Endothelial cell of umbilical vein (primary cell): ENCODE results near the gene NAT16. TPM values are rescaled to one million over a fixed set of nuclear protein-coding genes. Genes with fewer than 3 reads are reported as not detected.

Source experiments
- BruUV-seq: library from RNA; stranded (reverse); fragments of 400-500 nt; replicated peaks from 2 replicates; lab custom pipeline; 2021; lab: Mats Ljungman, UMichigan
- CTCF ChIA-PET: fragments of 300-600, 350-600 bp; sonication (Branson Sonifier 250); formaldehyde crosslinking; loops from one replicate; lab custom pipeline; 2021; ENCODE audit warnings: antibody characterized with exemption, inconsistent platforms; lab: Charles Lee
- POLR2A ChIA-PET: fragments of 300-600, 350-600 bp; sonication (Branson Sonifier 250); formaldehyde crosslinking; loops from one replicate; lab custom pipeline; 2021; ENCODE audit warnings: antibody characterized with exemption, inconsistent platforms; lab: Charles Lee
- DNase-seq: peaks from one replicate; pipeline ENCODE4 v3.0.0-alpha.2; 2011; ENCODE audit warnings: low read depth, low spot score
- FAIRE-seq: peaks from 2 replicates; lab custom pipeline; 2011; peaks lifted over from hg19 to GRCh38; lab: Jason Lieb, UNC
- H2AFZ ChIP-seq: 2 replicates; pipeline ENCODE4 v1.6.0; 2012; ENCODE audit warnings: low read depth, low read length, control low read depth, inconsistent platforms
- H3K27ac ChIP-seq: 2 replicates; pipeline ENCODE4 v1.5.1; 2011; ENCODE audit warnings: low read depth, mild to moderate bottlenecking, control low read depth, low read length, moderate library complexity; ENCODE audit not compliant: insufficient read depth
- H3K27me3 ChIP-seq, 2 experiments: 2 replicates each; pipeline versions ENCODE4 v1.6.0 to v1.6.1; 2011; ENCODE audit warnings: low read length in 2 of 2, mixed read lengths in 1 of 2; ENCODE audit not compliant: control insufficient read depth in 2 of 2, insufficient read depth in 2 of 2
- H3K36me3 ChIP-seq, 2 experiments: 2 replicates in 1 of 2; 3 replicates in 1 of 2; pipeline ENCODE4 v1.5.1; 2011; ENCODE audit warnings: low read length in 2 of 2, mild to moderate bottlenecking in 1 of 2, moderate library complexity in 1 of 2; ENCODE audit not compliant: control insufficient read depth in 2 of 2, insufficient read depth in 2 of 2; ENCODE audit errors: extremely low read depth in 1 of 2
- H3K4me1 ChIP-seq: 3 replicates; pipeline ENCODE4 v1.5.1; 2011; ENCODE audit warnings: mild to moderate bottlenecking, low read length; ENCODE audit not compliant: control insufficient read depth, insufficient read depth; ENCODE audit errors: extremely low read depth
- H3K4me2 ChIP-seq: 2 replicates; pipeline ENCODE4 v1.6.1; 2011; ENCODE audit warnings: low read length, control low read depth, mixed read lengths; ENCODE audit not compliant: insufficient read depth
- H3K4me3 ChIP-seq, 3 experiments: fragments of 200-600 bp in 1 of 3; sonication (generic), shearing (Covaris generic) in 1 of 3; replicated peaks in 1 of 3; 2 replicates each; pipeline ENCODE4 v1.5.1; 2011 to 2016; ENCODE audit warnings: control low read depth in 3 of 3, low read length in 3 of 3, mild to moderate bottlenecking in 2 of 3, inconsistent platforms in 1 of 3, low read depth in 1 of 3, moderate library complexity in 1 of 3; ENCODE audit not compliant: insufficient read depth in 1 of 3
- H3K79me2 ChIP-seq: 2 replicates; pipeline ENCODE4 v1.6.0; 2012; ENCODE audit warnings: low read length, inconsistent platforms; ENCODE audit not compliant: control insufficient read depth, insufficient read depth
- H3K9ac ChIP-seq: replicated peaks from 2 replicates; pipeline ENCODE3; 2011; ENCODE audit warnings: low read length, control low read depth; ENCODE audit not compliant: insufficient read depth; ENCODE audit errors: extremely low read depth
- H3K9me1 ChIP-seq: replicated peaks from 3 replicates; pipeline ENCODE4 v1.6.0; 2011; ENCODE audit warnings: mild to moderate bottlenecking, low read length; ENCODE audit not compliant: control insufficient read depth, insufficient read depth; ENCODE audit errors: extremely low read depth
- H3K9me3 ChIP-seq: replicated peaks from 2 replicates; pipeline ENCODE4 v1.5.1; 2012; ENCODE audit warnings: low read length, inconsistent platforms; ENCODE audit not compliant: control insufficient read depth, insufficient read depth
- H4K20me1 ChIP-seq: replicated peaks from 2 replicates; pipeline ENCODE3; 2011; ENCODE audit warnings: mild to moderate bottlenecking, low read length; ENCODE audit not compliant: control insufficient read depth, insufficient read depth; ENCODE audit errors: extremely low read depth
- EZH2 ChIP-seq: IDR thresholded peaks from 2 replicates; pipeline ENCODE4 v1.6.1; 2012; ENCODE audit warnings: borderline replicate concordance, low read depth, mild to moderate bottlenecking, moderate library complexity, low read length, inconsistent platforms; ENCODE audit not compliant: severe bottlenecking
- FOS ChIP-seq: IDR thresholded peaks from 2 replicates; pipeline ENCODE4 v1.6.1; 2011; ENCODE audit warnings: mild to moderate bottlenecking, low read length, moderate library complexity, borderline replicate concordance; ENCODE audit not compliant: insufficient read depth
- GATA2 ChIP-seq: IDR thresholded peaks from 2 replicates; pipeline ENCODE4 v1.7.0; 2011; ENCODE audit warnings: low read depth, mild to moderate bottlenecking, moderate library complexity, mixed read lengths, low read length; ENCODE audit not compliant: insufficient read length, insufficient read depth
- MAX ChIP-seq: IDR thresholded peaks from 2 replicates; pipeline ENCODE4 v1.6.1; 2011; ENCODE audit not compliant: insufficient read depth, insufficient read length
- POLR2A ChIP-seq: IDR thresholded peaks from 2 replicates; pipeline ENCODE4 v1.6.1; 2012; ENCODE audit warnings: low read depth, mild to moderate bottlenecking, control low read depth, low read length
- POLR2AphosphoS5 ChIP-seq: IDR thresholded peaks from 2 replicates; pipeline ENCODE4 v1.6.1; 2012; ENCODE audit warnings: low read depth, mild to moderate bottlenecking, control low read depth, low read length, moderate library complexity; ENCODE audit not compliant: insufficient read depth
- dilution Hi-C: fragments of 300-500 bp; cut with MboI; formaldehyde crosslinking; loops from one replicate; pipeline ENCODE4 v1.15.0; 2019; ENCODE audit warnings: low sequenced_read_pairs; ENCODE audit not compliant: extremely low pct_ligation_motif_present
- intact Hi-C: fragments of 100-400 bp; cut with micrococcal nuclease; formaldehyde crosslinking; loops from one replicate; pipeline ENCODE4 v1.10.0; 2022
- polyA plus RNA-seq, 4 experiments: library from polyadenylated mRNA; depleted of rRNA in 3 of 4; stranded (reverse) in 3 of 4; unstranded in 1 of 4; fragments of >200 nt; gene quantifications; 2 replicates each; pipeline versions ENCODE4 v1.2.1 to v1.2.3, GENCODE V29; 2011 to 2012; ENCODE audit warnings: missing spikeins in 1 of 4
- total RNA-seq: library from RNA; stranded (reverse); gene quantifications from 2 replicates; pipeline ENCODE4 v1.2.3, GENCODE V29; 2021

The NAT16 gene
- total and polyA plus RNA-seq, 2 donors (not counting 3 experiments of a cell fraction or from before 2014, with no cell fraction given), result not detected

GRCh38 chr7:101137651-101138212, 42.4 kb downstream of the NAT16 start:
- ChIA-PET POLR2A (interaction anchor here (1.0 to 4.8 kb wide), 5 partner anchors 11 to 60 kb away, joined by 3 to 27 read pairs (median 10); partner anchors contain the start of gene SERPINE1), CTCF (interaction anchor here (1.1 to 2.8 kb wide), 10 partner anchors 12 to 106 kb away, joined by 3 to 19 read pairs (median 6); partner anchors contain the start of genes SERPINE1 and TRIM56)
- peak overlapping the region; percentile 30 for H3K27ac ChIP-seq
- intact Hi-C loops, result loop anchor here (1.0 kb wide), 4 partner anchors 11 to 52 kb away; partner anchors contain the start of gene TRIM56
- TF ChIP-seq FOS, result no peak
- TF ChIP-seq POLR2A, result peak; percentile 81
- peak; percentile 71 for TF ChIP-seq POLR2AphosphoS5
- TF ChIP-seq EZH2, result no peak
- no peak for TF ChIP-seq GATA2
- no peak for TF ChIP-seq MAX
- H3K79me2 ChIP-seq, result peaks cover 5% of the 10 kb centered on the region
- TSS peak; percentile 48 for BruUV-seq
- no peak overlapping the region for H2AFZ ChIP-seq
- peaks cover 40% of the 10 kb centered on the region for H3K4me1 ChIP-seq
- FAIRE-seq (no peak), DNase-seq (no peak)
- no peaks in the 10 kb centered on the region for H4K20me1 ChIP-seq
- H3K4me2 ChIP-seq, result peak overlapping the region; percentile 34
- no peaks in the 10 kb centered on the region for H3K9me1 ChIP-seq
- no peak overlapping the region for H3K4me3 ChIP-seq
- peaks cover 20 to 37% of the 10 kb centered on the region in 2 experiments for H3K36me3 ChIP-seq
- dilution Hi-C loops, result no loop called here
- H3K9ac ChIP-seq, result peak overlapping the region; percentile 2
- no peaks in the 10 kb centered on the region for H3K9me3 ChIP-seq
- no peaks in the 10 kb centered on the region for H3K27me3 ChIP-seq
